B cell (primary cell): ENCODE data around the gene ZFP57. TPM values are rescaled to one million over a fixed set of nuclear protein-coding genes. Genes with fewer than 3 reads are reported as not detected.

ENCODE experiments used
- ATAC-seq: fragments of 200-7000 bp; cut with Tn5 transposase; one replicate; pipeline ENCODE4 v1.10.0; 2021; ENCODE audit warnings: low read depth, mild to moderate bottlenecking, moderate number of reproducible peaks, moderate library complexity
- CTCF ChIA-PET: fragments of 350-600 bp; sonication (Branson Sonifier 250); formaldehyde crosslinking; loops from one replicate; lab custom pipeline; 2021; ENCODE audit warnings: antibody characterized with exemption, inconsistent platforms; lab: Charles Lee
- POLR2A ChIA-PET: fragments of 350-600 bp; sonication (Branson Sonifier 250); formaldehyde crosslinking; loops from one replicate; lab custom pipeline; 2021; ENCODE audit warnings: antibody characterized with exemption; lab: Charles Lee
- DNase-seq: peaks from one replicate; pipeline ENCODE4 v3.0.0; 2013
- H2AFZ ChIP-seq: 2 replicates; pipeline ENCODE4 v1.6.1; 2012; ENCODE audit warnings: mild to moderate bottlenecking, low read depth, low read length; ENCODE audit not compliant: insufficient read depth, poor library complexity, severe bottlenecking
- H3K27ac ChIP-seq, 2 donors: 1 replicate in 1 of 2; 2 replicates in 1 of 2; pipeline ENCODE4 v1.5.1; 2012 to 2013; ENCODE audit warnings: low read length in 2 of 2, mild to moderate bottlenecking in 2 of 2, moderate library complexity in 1 of 2
- H3K27me3 ChIP-seq, 4 experiments: fragments of 200-600 bp in 1 of 4; sonication (generic) in 1 of 4; replicated peaks in 1 of 4; 1 replicate in 2 of 4; 2 replicates in 2 of 4; pipeline versions ENCODE4 v1.6.1 to v1.7.0; 2013 to 2016; ENCODE audit warnings: low read length in 3 of 4, mild to moderate bottlenecking in 2 of 4, mixed read lengths in 1 of 4, moderate library complexity in 1 of 4; ENCODE audit not compliant: insufficient read depth in 4 of 4, control insufficient read depth in 3 of 4; ENCODE audit errors: control extremely low read depth in 1 of 4
- H3K36me3 ChIP-seq, 2 experiments: replicated peaks in 1 of 2; 1 replicate in 1 of 2; 2 replicates in 1 of 2; pipeline versions ENCODE4 v1.6.1 to v1.7.1; 2013; ENCODE audit warnings: low read length in 1 of 2; ENCODE audit not compliant: insufficient read depth in 2 of 2, control insufficient read depth in 1 of 2; ENCODE audit errors: control extremely low read depth in 1 of 2, extremely low read depth in 1 of 2
- H3K4me1 ChIP-seq, 2 donors: fragments of 200-600 bp in 1 of 2; sonication (generic) in 1 of 2; 1 replicate in 1 of 2; 2 replicates in 1 of 2; pipeline versions ENCODE4 v1.5.1 to v1.6.1; 2013 to 2017; ENCODE audit warnings: low read length in 2 of 2; ENCODE audit not compliant: control insufficient read depth in 2 of 2, insufficient read depth in 2 of 2
- H3K4me2 ChIP-seq: replicated peaks from 2 replicates; pipeline ENCODE3; 2012; ENCODE audit warnings: mild to moderate bottlenecking, low read depth, low read length; ENCODE audit not compliant: poor library complexity, severe bottlenecking
- H3K4me3 ChIP-seq, 5 experiments: fragments of 200-600 bp in 1 of 5; sonication (generic) in 1 of 5; 1 replicate in 3 of 5; 2 replicates in 2 of 5; pipeline versions ENCODE4 v1.5.1 to v1.7.0; 2011 to 2016; ENCODE audit warnings: low read length in 4 of 5, mild to moderate bottlenecking in 4 of 5, low read depth in 2 of 5, control low read depth in 1 of 5, moderate library complexity in 1 of 5; ENCODE audit not compliant: insufficient read depth in 1 of 5; ENCODE audit errors: control extremely low read depth in 1 of 5, extremely low read depth in 1 of 5
- H3K79me2 ChIP-seq: fragments of 200-600 bp; sonication (generic); one replicate; pipeline ENCODE4 v1.6.0; 2016; ENCODE audit warnings: low read length; ENCODE audit not compliant: control insufficient read depth, insufficient read depth
- H3K9ac ChIP-seq: fragments of 200-600 bp; sonication (generic); 2 replicates; pipeline ENCODE4 v1.6.1; 2017; ENCODE audit warnings: mild to moderate bottlenecking, low read length, moderate library complexity
- H3K9me3 ChIP-seq, 3 donors: one replicate each; pipeline versions ENCODE4 v1.6.1 to v1.7.1; 2013; ENCODE audit warnings: low read length in 2 of 3; ENCODE audit not compliant: control insufficient read depth in 2 of 3, insufficient read depth in 1 of 3; ENCODE audit errors: control extremely low read depth in 1 of 3
- H4K20me1 ChIP-seq: 2 replicates; pipeline ENCODE4 v1.6.0; 2012; ENCODE audit warnings: mild to moderate bottlenecking, low read length; ENCODE audit not compliant: insufficient read depth, control insufficient read depth, poor library complexity, severe bottlenecking
- H3K27ac Mint-ChIP-seq: one replicate; pipeline ENCODE4 v1.8.0; 2021; ENCODE audit warnings: mixed read lengths
- H3K27me3 Mint-ChIP-seq: one replicate; pipeline ENCODE4 v1.8.0; 2021; ENCODE audit warnings: mixed read lengths
- H3K4me1 Mint-ChIP-seq: one replicate; pipeline ENCODE4 v1.8.0; 2021; ENCODE audit warnings: mixed read lengths
- H3K4me3 Mint-ChIP-seq: one replicate; pipeline ENCODE4 v1.8.0; 2021; ENCODE audit warnings: mixed read lengths
- H3K9me3 Mint-ChIP-seq: one replicate; pipeline ENCODE4 v1.8.0; 2022; ENCODE audit warnings: mixed read lengths; ENCODE audit not compliant: insufficient read depth
- EZH2 ChIP-seq: IDR thresholded peaks from 2 replicates; pipeline ENCODE4 v1.6.1; 2012; ENCODE audit warnings: borderline replicate concordance, low read depth, mild to moderate bottlenecking, moderate library complexity, low read length; ENCODE audit not compliant: insufficient read depth, poor library complexity, severe bottlenecking
- WGBS: methylation state at CpG from one replicate; pipeline ENCODE4 v1.1.5; 2013; ENCODE audit warnings: missing lambda C conversion rate; ENCODE audit not compliant: insufficient coverage; 5-methylcytosine and 5-hydroxymethylcytosine counted together
- intact Hi-C: fragments of 100-400 bp; cut with micrococcal nuclease; formaldehyde crosslinking; loops from one replicate; pipeline ENCODE4 v1.10.0; 2022
- polyA plus RNA-seq: library from polyadenylated mRNA; depleted of rRNA; stranded (reverse); fragments of >200 nt; gene quantifications from 2 replicates; pipeline ENCODE4 v1.2.3, GENCODE V29; 2012
- total RNA-seq, 2 donors: library from RNA; stranded (reverse); fragments of 120-200 nt in 1 of 2; gene quantifications; 1 replicate in 1 of 2; 2 replicates in 1 of 2; pipeline versions ENCODE4 v1.2.3 to v1.2.4, GENCODE V29; 2013 to 2022
- TF ChIP-seq, protein P1 (sequence below): fragments of 200-600 bp; IDR thresholded peaks from one replicate; pipeline ENCODE4 v1.8.0; 2022; ENCODE audit warnings: antibody characterized with exemption, mild to moderate bottlenecking

The ZFP57 gene
- total and polyA plus RNA-seq, 2 donors (not counting 1 experiment from before 2014, with no cell fraction given): 0.39 to 5.0 TPM

DNA sequence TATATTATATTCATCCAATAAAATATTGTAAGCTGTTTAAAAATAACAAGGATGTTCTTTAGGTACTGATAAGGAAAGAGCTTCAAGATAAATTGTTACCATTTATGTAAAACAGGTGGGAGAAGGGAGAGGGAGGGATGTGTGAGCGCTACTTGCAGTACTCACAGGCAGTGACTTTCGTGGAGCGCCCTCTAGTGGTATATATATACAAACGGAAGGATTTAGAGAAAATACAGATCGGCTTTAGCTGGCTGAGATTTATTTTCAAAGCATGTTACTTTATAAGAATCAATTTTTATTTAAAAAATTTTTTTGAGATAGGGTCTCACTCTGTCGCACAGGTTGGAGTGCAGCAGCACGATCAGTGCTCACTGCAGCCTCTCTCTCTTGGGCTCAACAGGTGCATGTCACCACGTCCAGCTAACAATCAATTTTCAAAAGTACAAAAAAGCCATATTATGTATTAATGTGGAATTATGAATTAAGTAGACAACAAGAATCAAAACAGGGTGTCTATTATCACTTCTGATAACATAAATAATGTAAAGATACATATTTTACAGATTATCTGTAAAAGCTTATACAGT lies 27.4 kb downstream of the ZFP57 start:
- H3K27me3 Mint-ChIP-seq: peaks cover 11% of the 10 kb centered on the region
- Histone ChIP-seq H3K9ac (no peak overlapping the region), H3K4me1 (peaks cover 3 to 15% of the 10 kb centered on the region in 2 donors), H2AFZ (no peak overlapping the region), H3K9me3 (no peaks in the 10 kb centered on the region), H4K20me1 (no peaks in the 10 kb centered on the region), H3K79me2 (no peaks in the 10 kb centered on the region), H3K4me2 (no peak overlapping the region), H3K4me3 (no peak overlapping the region), H3K27ac (no peak overlapping the region), H3K36me3 (no peaks in the 10 kb centered on the region), H3K27me3 (peaks cover 0 to 26% (median 7%) of the 10 kb centered on the region in 4 experiments)
- no peaks in the 10 kb centered on the region for H3K9me3 Mint-ChIP-seq
- 0% methylated on average over 1 of the region's 8 CpGs for whole genome bisulfite sequencing
- POLR2A ChIA-PET: interaction anchor here (0.8 to 1.3 kb wide), 2 partner anchors 17 to 20 kb away, joined by 3 to 10 read pairs; partner anchors contain the start of gene GABBR1
- DNase-seq (peak; percentile 82), ATAC-seq (no peak)
- CTCF ChIA-PET: interaction anchor here (0.5 to 9.5 kb wide), 47 partner anchors 8 to 1140 kb away, joined by 3 to 226 read pairs (median 6); partner anchors contain the start of genes GABBR1, HLA-F, OR12D3 and ZFP57
- intact Hi-C loops: loop anchor here (5.0 kb wide), 1 partner anchor 69 kb away; the partner anchor contains the start of gene HLA-F
- H3K27ac Mint-ChIP-seq: no peak overlapping the region
- H3K4me3 Mint-ChIP-seq: no peak overlapping the region
- peaks cover 16% of the 10 kb centered on the region for H3K4me1 Mint-ChIP-seq
- no peak for TF ChIP-seq EZH2
- TF ChIP-seq, protein P1, sequence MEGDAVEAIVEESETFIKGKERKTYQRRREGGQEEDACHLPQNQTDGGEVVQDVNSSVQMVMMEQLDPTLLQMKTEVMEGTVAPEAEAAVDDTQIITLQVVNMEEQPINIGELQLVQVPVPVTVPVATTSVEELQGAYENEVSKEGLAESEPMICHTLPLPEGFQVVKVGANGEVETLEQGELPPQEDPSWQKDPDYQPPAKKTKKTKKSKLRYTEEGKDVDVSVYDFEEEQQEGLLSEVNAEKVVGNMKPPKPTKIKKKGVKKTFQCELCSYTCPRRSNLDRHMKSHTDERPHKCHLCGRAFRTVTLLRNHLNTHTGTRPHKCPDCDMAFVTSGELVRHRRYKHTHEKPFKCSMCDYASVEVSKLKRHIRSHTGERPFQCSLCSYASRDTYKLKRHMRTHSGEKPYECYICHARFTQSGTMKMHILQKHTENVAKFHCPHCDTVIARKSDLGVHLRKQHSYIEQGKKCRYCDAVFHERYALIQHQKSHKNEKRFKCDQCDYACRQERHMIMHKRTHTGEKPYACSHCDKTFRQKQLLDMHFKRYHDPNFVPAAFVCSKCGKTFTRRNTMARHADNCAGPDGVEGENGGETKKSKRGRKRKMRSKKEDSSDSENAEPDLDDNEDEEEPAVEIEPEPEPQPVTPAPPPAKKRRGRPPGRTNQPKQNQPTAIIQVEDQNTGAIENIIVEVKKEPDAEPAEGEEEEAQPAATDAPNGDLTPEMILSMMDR: peak; percentile 97

DNA sequence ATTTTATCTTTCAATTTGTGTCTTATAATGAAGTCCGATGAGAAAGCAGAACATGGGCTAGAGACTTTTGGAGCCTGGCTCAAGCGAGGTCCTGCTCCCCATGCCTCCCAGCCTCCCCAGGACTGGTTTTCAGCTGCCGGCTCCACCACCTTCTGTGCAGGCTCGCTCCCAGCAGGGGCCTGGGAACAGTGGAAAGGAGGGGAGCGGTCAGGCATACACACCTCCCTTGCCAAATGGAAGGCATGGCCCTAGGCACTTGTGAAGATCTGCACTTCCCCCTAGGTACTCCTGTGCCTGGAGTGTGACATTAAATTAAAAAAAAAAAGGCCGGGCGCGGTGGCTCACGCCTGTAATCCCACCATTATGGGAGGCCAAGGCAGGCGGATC lies 28.8 kb downstream of the ZFP57 start:
- Histone ChIP-seq H3K36me3 (no peaks in the 10 kb centered on the region), H3K4me1 (peaks cover 3 to 15% of the 10 kb centered on the region in 2 donors), H3K27ac (no peak overlapping the region), H3K4me2 (no peak overlapping the region), H4K20me1 (no peaks in the 10 kb centered on the region), H3K9me3 (no peaks in the 10 kb centered on the region), H3K9ac (no peak overlapping the region), H3K27me3 (peaks cover 0 to 20% (median 5%) of the 10 kb centered on the region in 4 experiments), H3K79me2 (no peaks in the 10 kb centered on the region), H3K4me3 (no peak overlapping the region), H2AFZ (no peak overlapping the region)
- Mint-ChIP-seq H3K27me3 (peaks cover 4% of the 10 kb centered on the region), H3K4me1 (peaks cover 16% of the 10 kb centered on the region), H3K27ac (no peak overlapping the region), H3K4me3 (no peak overlapping the region), H3K9me3 (no peaks in the 10 kb centered on the region)
- TF ChIP-seq EZH2: no peak
- TF ChIP-seq, protein P1: no peak
- 78% methylated on average over 4 of the region's 10 CpGs for WGBS
- ATAC-seq: no peak
- intact Hi-C loops: loop anchor here (5.0 kb wide), 1 partner anchor 70 kb away; the partner anchor contains the start of gene HLA-F
- ChIA-PET POLR2A (no interaction called here), CTCF (interaction anchor here (0.8 to 9.5 kb wide), 11 partner anchors 11 to 182 kb away, joined by 3 to 226 read pairs (median 12); partner anchors contain the start of gene GABBR1)
- DNase-seq: no peak
